HG02763 (cell line): ENCODE results near the gene KCNA1.

Experiments
- ATAC-seq: cut with Tn5 transposase; IDR thresholded peaks from one replicate; pipeline ENCODE4 v1.9.1; 2021; ENCODE audit warnings: mild to moderate bottlenecking, moderate library complexity; ENCODE audit not compliant: unreplicated experiment

KCNA1 gene

GRCh38 chr12:4958697-4959375 lies 49.1 kb downstream of the KCNA1 start:
- no peak for ATAC-seq

GRCh38 chr12:4959381-4959780 lies 49.7 kb downstream of the KCNA1 start:
- ATAC-seq, result no peak

- ATAC-seq, result no peak
Observed at GRCh38 chr12:4960030-4960429, 50.3 kb downstream of the KCNA1 start.

- no peak for ATAC-seq
Observed at GRCh38 chr12:4960547-4960946, 50.8 kb downstream of the KCNA1 start.

- no peak for ATAC-seq
Observed at GRCh38 chr12:4961311-4961710, 51.6 kb downstream of the KCNA1 start.

GRCh38 chr12:4962539-4963486 lies 53.1 kb downstream of the KCNA1 start:
- no peak for ATAC-seq
